PC-3 (cell line): ENCODE measurements around the gene SNX11.

Experiments used
- CTCF ChIP-seq: fragments of 300-600 bp; sonication (generic); conservative IDR thresholded peaks from 2 replicates; pipeline ENCODE4 v1.5.1; 2017; ENCODE audit warnings: antibody characterized with exemption, low read depth, mild to moderate bottlenecking, low read length
- EZH2 ChIP-seq: fragments of 300-600 bp; sonication (generic); IDR thresholded peaks from one replicate; pipeline ENCODE4 v1.6.1; 2017; ENCODE audit warnings: antibody characterized with exemption, mild to moderate bottlenecking, low read length; ENCODE audit not compliant: unreplicated experiment
- EZH2phosphoT487 ChIP-seq: fragments of 300-600 bp; sonication (generic); IDR thresholded peaks from 2 replicates; pipeline ENCODE4 v1.6.1; 2018; ENCODE audit warnings: mild to moderate bottlenecking, antibody characterized with exemption, low read length, borderline replicate concordance

- TF ChIP-seq CTCF (no peak), EZH2phosphoT487 (no peak), EZH2 (no peak)
Observed at GRCh38 chr17:48110761-48111160, 3.2 kb downstream of the SNX11 start.
